ENCODE results near the gene TMEM81.

GRCh38 chr1:205107327-205107726, 23.1 kb upstream of the TMEM81 start:
- TF ChIP-seq CTCF (IDR thresholded peaks at IDR 0.05) (no peak), POLR2A (IDR thresholded peaks at IDR 0.05) (no peak), EP300 (IDR thresholded peaks at IDR 0.05) (no peak)
